SU-DHL-6 (cell line): ENCODE measurements around the gene C7orf25.

Source experiments
- EZH2phosphoT487 ChIP-seq: fragments of 200-600 bp; sonication (generic), shearing (Covaris generic); conservative IDR thresholded peaks from 2 replicates; pipeline ENCODE4 v1.6.1; 2018; ENCODE audit warnings: mild to moderate bottlenecking, antibody characterized with exemption, low read length, moderate library complexity, mixed read lengths
- TF ChIP-seq, protein P1 (sequence below): fragments of 200-600 bp; sonication (generic); IDR thresholded peaks from one replicate; pipeline ENCODE4 v1.5.1; 2017; ENCODE audit warnings: antibody characterized with exemption, mild to moderate bottlenecking, low read length, moderate library complexity; ENCODE audit not compliant: insufficient read depth, poor library complexity, severe bottlenecking

DNA sequence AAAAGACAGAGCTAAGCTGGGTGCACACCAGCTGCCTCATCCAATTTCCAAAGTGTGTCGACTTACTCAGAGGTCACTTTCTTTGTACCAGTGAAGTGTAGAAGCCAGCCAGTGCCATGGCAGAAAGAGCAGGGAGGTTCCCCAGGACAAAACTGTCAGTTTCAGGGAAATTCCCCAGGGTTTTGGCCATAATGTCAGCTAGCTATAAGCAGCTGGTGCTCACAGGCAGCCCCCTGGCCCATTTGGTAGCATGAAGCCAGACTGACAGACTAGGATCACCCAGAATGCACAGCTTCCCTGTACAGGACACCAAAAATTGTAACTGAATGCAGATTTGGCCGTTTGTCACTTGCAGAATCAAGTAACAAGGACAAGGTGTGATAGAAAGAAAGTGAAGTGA lies 48.9 kb upstream of the C7orf25 start:
- TF ChIP-seq, protein P1, sequence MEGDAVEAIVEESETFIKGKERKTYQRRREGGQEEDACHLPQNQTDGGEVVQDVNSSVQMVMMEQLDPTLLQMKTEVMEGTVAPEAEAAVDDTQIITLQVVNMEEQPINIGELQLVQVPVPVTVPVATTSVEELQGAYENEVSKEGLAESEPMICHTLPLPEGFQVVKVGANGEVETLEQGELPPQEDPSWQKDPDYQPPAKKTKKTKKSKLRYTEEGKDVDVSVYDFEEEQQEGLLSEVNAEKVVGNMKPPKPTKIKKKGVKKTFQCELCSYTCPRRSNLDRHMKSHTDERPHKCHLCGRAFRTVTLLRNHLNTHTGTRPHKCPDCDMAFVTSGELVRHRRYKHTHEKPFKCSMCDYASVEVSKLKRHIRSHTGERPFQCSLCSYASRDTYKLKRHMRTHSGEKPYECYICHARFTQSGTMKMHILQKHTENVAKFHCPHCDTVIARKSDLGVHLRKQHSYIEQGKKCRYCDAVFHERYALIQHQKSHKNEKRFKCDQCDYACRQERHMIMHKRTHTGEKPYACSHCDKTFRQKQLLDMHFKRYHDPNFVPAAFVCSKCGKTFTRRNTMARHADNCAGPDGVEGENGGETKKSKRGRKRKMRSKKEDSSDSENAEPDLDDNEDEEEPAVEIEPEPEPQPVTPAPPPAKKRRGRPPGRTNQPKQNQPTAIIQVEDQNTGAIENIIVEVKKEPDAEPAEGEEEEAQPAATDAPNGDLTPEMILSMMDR: no peak
- TF ChIP-seq EZH2phosphoT487: no peak
